WTC11 (cell line): ENCODE results near the gene ERCC5. TPM values are rescaled to one million over a fixed set of nuclear protein-coding genes. Genes with fewer than 3 reads are reported as not detected.

ENCODE experiments used
- ATAC-seq: fragments of 200-7000 bp; cut with Tn5 transposase; 2 replicates; pipeline ENCODE4 v1.10.0; 2021; ENCODE audit warnings: mild to moderate bottlenecking, moderate library complexity
- CTCF ChIA-PET: fragments of 300-600 bp; sonication (Branson Sonifier 250); formaldehyde crosslinking; loops from one replicate; lab custom pipeline; 2021; ENCODE audit warnings: antibody characterized with exemption; lab: Charles Lee
- POLR2A ChIA-PET: fragments of 350-600 bp; sonication (Branson Sonifier 250); formaldehyde crosslinking; loops from one replicate; lab custom pipeline; 2021; ENCODE audit warnings: antibody characterized with exemption; lab: Charles Lee
- DNase-seq: peaks from one replicate; pipeline ENCODE4 v3.0.0; 2021; ENCODE audit warnings: low spot score
- H3K27ac Mint-ChIP-seq: 2 replicates; pipeline ENCODE4 v1.8.0; 2021; ENCODE audit warnings: mixed read lengths
- H3K27me3 Mint-ChIP-seq: 2 replicates; pipeline ENCODE4 v1.8.0; 2021; ENCODE audit warnings: low read depth, mild to moderate bottlenecking, moderate library complexity, mixed read lengths
- H3K36me3 Mint-ChIP-seq: 2 replicates; pipeline ENCODE4 v1.8.0; 2021; ENCODE audit warnings: mixed read lengths
- H3K4me1 Mint-ChIP-seq: 2 replicates; pipeline ENCODE4 v1.8.0; 2022; ENCODE audit warnings: mixed read lengths
- H3K4me3 Mint-ChIP-seq: 2 replicates; pipeline ENCODE4 v1.8.0; 2021; ENCODE audit warnings: mild to moderate bottlenecking, moderate library complexity, mixed read lengths
- H3K9me3 Mint-ChIP-seq: 2 replicates; pipeline ENCODE4 v1.8.0; 2021; ENCODE audit warnings: mixed read lengths
- ATF1 ChIP-seq: sonication (generic); formaldehyde crosslinking; IDR thresholded peaks from 2 replicates; pipeline ENCODE4 v1.8.1; 2023; ENCODE audit warnings: mild to moderate bottlenecking, moderate library complexity, missing genetic modification reagents
- CREM ChIP-seq: sonication (generic); formaldehyde crosslinking; IDR thresholded peaks from 2 replicates; pipeline ENCODE4 v1.8.1; 2022; ENCODE audit warnings: mild to moderate bottlenecking, missing genetic modification reagents, moderate library complexity
- FOXP1 ChIP-seq: sonication (generic); formaldehyde crosslinking; IDR thresholded peaks from 2 replicates; pipeline ENCODE4 v1.8.0; 2022; ENCODE audit warnings: missing genetic modification reagents, mild to moderate bottlenecking, moderate library complexity, borderline replicate concordance
- GABPB1 ChIP-seq: sonication (generic); formaldehyde crosslinking; IDR thresholded peaks from 2 replicates; pipeline ENCODE4 v1.8.1; 2023; ENCODE audit warnings: mild to moderate bottlenecking, missing genetic modification reagents
- GTF2I ChIP-seq: fragments of 250-450 bp; sonication (Bioruptor Pico); conservative IDR thresholded peaks from 2 replicates; pipeline ENCODE4 v1.4.0; 2021; ENCODE audit warnings: mild to moderate bottlenecking
- HMGA2 ChIP-seq: fragments of 250-450 bp; sonication (Bioruptor Pico); IDR thresholded peaks from 2 replicates; pipeline ENCODE4 v1.4.0; 2021; ENCODE audit warnings: mild to moderate bottlenecking, moderate library complexity
- MXD4 ChIP-seq: fragments of 250-450 bp; sonication (Bioruptor Pico); IDR thresholded peaks from 2 replicates; pipeline ENCODE4 v1.8.0; 2021; ENCODE audit warnings: mild to moderate bottlenecking, moderate library complexity, borderline replicate concordance
- NR1H2 ChIP-seq: sonication (generic); formaldehyde crosslinking; IDR thresholded peaks from 2 replicates; pipeline ENCODE4 v1.9.0; 2021; ENCODE audit warnings: mild to moderate bottlenecking, moderate library complexity, missing genetic modification reagents
- NR3C1 ChIP-seq: sonication (generic); formaldehyde crosslinking; conservative IDR thresholded peaks from 2 replicates; pipeline ENCODE4 v1.8.1; 2023; ENCODE audit warnings: low read depth, mild to moderate bottlenecking, missing genetic modification reagents
- OVOL2 ChIP-seq: fragments of 250-450 bp; sonication (Bioruptor Pico); IDR thresholded peaks from 2 replicates; pipeline ENCODE4 v1.9.0; 2021; ENCODE audit warnings: mild to moderate bottlenecking, borderline replicate concordance
- SMAD4 ChIP-seq: sonication (generic); formaldehyde crosslinking; IDR thresholded peaks from 2 replicates; pipeline ENCODE4 v1.8.0; 2022; ENCODE audit warnings: mild to moderate bottlenecking, missing genetic modification reagents
- SP1 ChIP-seq: sonication (generic); formaldehyde crosslinking; conservative IDR thresholded peaks from 2 replicates; pipeline ENCODE4 v1.8.1; 2022; ENCODE audit warnings: missing genetic modification reagents
- ZNF263 ChIP-seq: sonication (generic); formaldehyde crosslinking; IDR thresholded peaks from 2 replicates; pipeline ENCODE4 v1.8.1; 2022; ENCODE audit warnings: low read depth, mild to moderate bottlenecking, moderate library complexity, missing genetic modification reagents
- ZNF317 ChIP-seq: sonication (generic); formaldehyde crosslinking; IDR thresholded peaks from 2 replicates; pipeline ENCODE4 v1.8.1; 2023; ENCODE audit warnings: low read depth, mild to moderate bottlenecking, moderate library complexity, missing genetic modification reagents, borderline replicate concordance
- ZNF396 ChIP-seq: fragments of 250-450 bp; sonication (Bioruptor Pico); IDR thresholded peaks from 2 replicates; pipeline ENCODE4 v1.8.0; 2021; ENCODE audit warnings: mild to moderate bottlenecking, moderate library complexity, borderline replicate concordance
- ZNF416 ChIP-seq: fragments of 250-450 bp; sonication (Bioruptor Pico); IDR thresholded peaks from 2 replicates; pipeline ENCODE4 v1.9.0; 2021; ENCODE audit warnings: mild to moderate bottlenecking, inconsistent platforms
- ZNF423 ChIP-seq: fragments of 250-450 bp; sonication (Bioruptor Pico); IDR thresholded peaks from 2 replicates; pipeline ENCODE4 v2.1.2; 2022; ENCODE audit warnings: mild to moderate bottlenecking, moderate library complexity
- total RNA-seq: library from RNA; stranded (reverse); gene quantifications from 3 replicates; pipeline ENCODE4 v1.2.3, GENCODE V29; 2021
- TF ChIP-seq, protein P1 (sequence below): fragments of 250-450 bp; sonication (Bioruptor Pico); IDR thresholded peaks from 2 replicates; pipeline ENCODE4 v1.8.0; 2021; ENCODE audit warnings: mild to moderate bottlenecking
- TF ChIP-seq, protein P2 (sequence below): sonication (generic); formaldehyde crosslinking; IDR thresholded peaks from 2 replicates; pipeline ENCODE4 v1.8.1; 2023; ENCODE audit warnings: mild to moderate bottlenecking, missing genetic modification reagents
- TF ChIP-seq, protein P3 (sequence below): sonication (generic); formaldehyde crosslinking; IDR thresholded peaks from 2 replicates; pipeline ENCODE4 v1.8.0; 2023; ENCODE audit warnings: mild to moderate bottlenecking, missing genetic modification reagents
- TF ChIP-seq, protein P4 (sequence below): sonication (generic); formaldehyde crosslinking; IDR thresholded peaks from 2 replicates; pipeline ENCODE4 v1.8.1; 2023; ENCODE audit warnings: mild to moderate bottlenecking, missing genetic modification reagents, moderate library complexity
- TF ChIP-seq, protein P5 (sequence below): sonication (generic); formaldehyde crosslinking; IDR thresholded peaks from 2 replicates; pipeline ENCODE4 v1.8.1; 2022; ENCODE audit warnings: mild to moderate bottlenecking, missing genetic modification reagents, moderate library complexity, borderline replicate concordance
- TF ChIP-seq, protein P6 (sequence below): sonication (generic); formaldehyde crosslinking; conservative IDR thresholded peaks from 2 replicates; pipeline ENCODE4 v1.8.1; 2022; ENCODE audit warnings: mild to moderate bottlenecking, missing genetic modification reagents
- TF ChIP-seq, protein P7 (sequence below): sonication (generic); formaldehyde crosslinking; IDR thresholded peaks from 2 replicates; pipeline ENCODE4 v1.8.1; 2022; ENCODE audit warnings: missing genetic modification reagents, borderline replicate concordance
- TF ChIP-seq, protein P8 (sequence below): sonication (generic); formaldehyde crosslinking; IDR thresholded peaks from 2 replicates; pipeline ENCODE4 v1.8.1; 2022; ENCODE audit warnings: mild to moderate bottlenecking, moderate library complexity, missing genetic modification reagents

The ERCC5 gene
- total RNA-seq, 1 experiment from 2014 or later: 26.5 TPM

DNA sequence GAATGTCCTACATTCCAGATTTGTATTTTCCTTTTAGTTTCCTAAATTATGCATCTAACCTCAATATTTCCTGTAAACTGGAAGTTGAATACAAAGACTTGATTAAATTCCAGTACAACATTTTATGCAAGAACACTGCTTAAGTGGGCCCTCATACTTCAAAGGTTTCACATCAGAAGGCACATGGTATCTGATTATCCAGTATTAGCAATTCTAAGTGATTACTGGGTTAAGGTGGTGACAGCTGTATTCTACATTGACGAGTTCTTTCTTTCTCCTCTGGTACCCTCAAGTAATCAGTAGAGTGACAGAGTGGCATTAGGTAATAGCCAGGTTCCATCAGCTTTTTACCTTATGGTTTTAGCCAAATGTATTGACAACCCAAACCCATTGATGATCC, 28.6 kb upstream of the ERCC5 start:
- ChIA-PET POLR2A (no interaction called here), CTCF (no interaction called here)
- H3K4me1 Mint-ChIP-seq: peaks cover 3% of the 10 kb centered on the region; the same call in 1 of the 2 replicates
- H3K4me3 Mint-ChIP-seq: no peak overlapping the region
- no peak for TF ChIP-seq GTF2I
- TF ChIP-seq, protein P1, sequence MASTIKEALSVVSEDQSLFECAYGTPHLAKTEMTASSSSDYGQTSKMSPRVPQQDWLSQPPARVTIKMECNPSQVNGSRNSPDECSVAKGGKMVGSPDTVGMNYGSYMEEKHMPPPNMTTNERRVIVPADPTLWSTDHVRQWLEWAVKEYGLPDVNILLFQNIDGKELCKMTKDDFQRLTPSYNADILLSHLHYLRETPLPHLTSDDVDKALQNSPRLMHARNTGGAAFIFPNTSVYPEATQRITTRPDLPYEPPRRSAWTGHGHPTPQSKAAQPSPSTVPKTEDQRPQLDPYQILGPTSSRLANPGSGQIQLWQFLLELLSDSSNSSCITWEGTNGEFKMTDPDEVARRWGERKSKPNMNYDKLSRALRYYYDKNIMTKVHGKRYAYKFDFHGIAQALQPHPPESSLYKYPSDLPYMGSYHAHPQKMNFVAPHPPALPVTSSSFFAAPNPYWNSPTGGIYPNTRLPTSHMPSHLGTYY (CRISPR knock-in tag): no peak
- no peak for TF ChIP-seq ZNF263 (CRISPR knock-in tag)
- TF ChIP-seq HMGA2 (CRISPR knock-in tag): no peak
- no peak for TF ChIP-seq FOXP1 (CRISPR knock-in tag)
- TF ChIP-seq, protein P2, sequence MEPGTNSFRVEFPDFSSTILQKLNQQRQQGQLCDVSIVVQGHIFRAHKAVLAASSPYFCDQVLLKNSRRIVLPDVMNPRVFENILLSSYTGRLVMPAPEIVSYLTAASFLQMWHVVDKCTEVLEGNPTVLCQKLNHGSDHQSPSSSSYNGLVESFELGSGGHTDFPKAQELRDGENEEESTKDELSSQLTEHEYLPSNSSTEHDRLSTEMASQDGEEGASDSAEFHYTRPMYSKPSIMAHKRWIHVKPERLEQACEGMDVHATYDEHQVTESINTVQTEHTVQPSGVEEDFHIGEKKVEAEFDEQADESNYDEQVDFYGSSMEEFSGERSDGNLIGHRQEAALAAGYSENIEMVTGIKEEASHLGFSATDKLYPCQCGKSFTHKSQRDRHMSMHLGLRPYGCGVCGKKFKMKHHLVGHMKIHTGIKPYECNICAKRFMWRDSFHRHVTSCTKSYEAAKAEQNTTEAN (CRISPR knock-in tag): no peak
- TF ChIP-seq SP1 (CRISPR knock-in tag): no peak
- TF ChIP-seq NR3C1: no peak
- TF ChIP-seq ATF1: no peak
- no peak for TF ChIP-seq MXD4 (CRISPR knock-in tag)
- TF ChIP-seq SMAD4 (CRISPR knock-in tag): no peak
- TF ChIP-seq ZNF423: no peak
- TF ChIP-seq OVOL2 (CRISPR knock-in tag): no peak
- TF ChIP-seq ZNF396 (CRISPR knock-in tag): no peak
- TF ChIP-seq CREM (CRISPR knock-in tag): no peak
- no peak for TF ChIP-seq ZNF317 (CRISPR knock-in tag)
- TF ChIP-seq, protein P3, sequence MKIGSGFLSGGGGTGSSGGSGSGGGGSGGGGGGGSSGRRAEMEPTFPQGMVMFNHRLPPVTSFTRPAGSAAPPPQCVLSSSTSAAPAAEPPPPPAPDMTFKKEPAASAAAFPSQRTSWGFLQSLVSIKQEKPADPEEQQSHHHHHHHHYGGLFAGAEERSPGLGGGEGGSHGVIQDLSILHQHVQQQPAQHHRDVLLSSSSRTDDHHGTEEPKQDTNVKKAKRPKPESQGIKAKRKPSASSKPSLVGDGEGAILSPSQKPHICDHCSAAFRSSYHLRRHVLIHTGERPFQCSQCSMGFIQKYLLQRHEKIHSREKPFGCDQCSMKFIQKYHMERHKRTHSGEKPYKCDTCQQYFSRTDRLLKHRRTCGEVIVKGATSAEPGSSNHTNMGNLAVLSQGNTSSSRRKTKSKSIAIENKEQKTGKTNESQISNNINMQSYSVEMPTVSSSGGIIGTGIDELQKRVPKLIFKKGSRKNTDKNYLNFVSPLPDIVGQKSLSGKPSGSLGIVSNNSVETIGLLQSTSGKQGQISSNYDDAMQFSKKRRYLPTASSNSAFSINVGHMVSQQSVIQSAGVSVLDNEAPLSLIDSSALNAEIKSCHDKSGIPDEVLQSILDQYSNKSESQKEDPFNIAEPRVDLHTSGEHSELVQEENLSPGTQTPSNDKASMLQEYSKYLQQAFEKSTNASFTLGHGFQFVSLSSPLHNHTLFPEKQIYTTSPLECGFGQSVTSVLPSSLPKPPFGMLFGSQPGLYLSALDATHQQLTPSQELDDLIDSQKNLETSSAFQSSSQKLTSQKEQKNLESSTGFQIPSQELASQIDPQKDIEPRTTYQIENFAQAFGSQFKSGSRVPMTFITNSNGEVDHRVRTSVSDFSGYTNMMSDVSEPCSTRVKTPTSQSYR: no peak
- no peak for TF ChIP-seq GABPB1 (CRISPR knock-in tag)
- no peak for TF ChIP-seq ZNF416
- ATAC-seq: no peak
- no peaks in the 10 kb centered on the region for H3K27me3 Mint-ChIP-seq
- H3K36me3 Mint-ChIP-seq: peaks cover 5% of the 10 kb centered on the region
- H3K9me3 Mint-ChIP-seq: no peaks in the 10 kb centered on the region
- DNase-seq: no peak
- H3K27ac Mint-ChIP-seq: no peak overlapping the region

DNA sequence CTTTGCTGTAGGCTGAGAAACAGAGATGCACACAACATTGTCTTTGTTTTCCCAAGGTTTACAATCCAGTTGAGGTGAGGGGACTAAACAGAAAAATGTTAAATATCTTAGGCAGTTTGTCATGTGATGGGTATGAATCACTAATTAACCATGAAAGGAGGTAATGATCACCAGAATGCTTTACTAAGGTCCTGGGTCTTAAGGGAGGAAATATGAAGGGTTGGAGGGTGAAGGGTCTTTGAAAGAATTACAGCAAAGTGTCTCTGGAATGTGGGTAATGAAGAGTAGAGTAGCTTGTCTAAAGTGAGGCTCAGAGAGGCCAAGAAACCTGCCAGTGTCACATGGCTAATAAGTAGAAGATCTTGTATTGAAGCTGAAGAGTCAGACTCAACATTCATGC, 27.9 kb upstream of the ERCC5 start:
- no peak overlapping the region for H3K27ac Mint-ChIP-seq

DNA sequence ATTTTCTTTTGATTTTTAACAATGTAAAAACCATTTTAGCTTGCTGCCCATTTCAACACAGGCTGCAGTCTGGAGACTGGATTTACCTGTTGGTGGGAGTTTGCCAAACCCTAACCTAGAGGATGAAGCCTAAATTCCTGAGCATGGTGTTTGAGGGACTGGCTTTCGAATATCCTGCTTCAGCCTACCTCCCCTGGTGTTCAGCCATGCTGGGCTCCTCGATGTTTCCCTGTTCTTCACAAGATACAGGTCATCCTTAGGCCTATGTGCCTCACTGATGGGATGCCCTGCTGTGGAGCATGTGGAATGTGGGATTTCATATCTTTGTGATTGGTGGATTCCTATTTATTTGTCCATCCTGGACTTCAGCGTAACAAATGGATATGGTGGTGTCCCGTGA, 20.4 kb upstream of the ERCC5 start:
- H3K4me1 Mint-ChIP-seq: peaks cover 11% of the 10 kb centered on the region
- H3K27ac Mint-ChIP-seq: peak overlapping the region; percentile 77
- DNase-seq: no peak
- no peak overlapping the region for H3K4me3 Mint-ChIP-seq
- ATAC-seq: peak; percentile 83
- H3K27me3 Mint-ChIP-seq: no peaks in the 10 kb centered on the region
- CTCF ChIA-PET: interaction anchor here (0.7 kb wide), 1 partner anchor 25 kb away, joined by 3 read pairs; no protein-coding TSS in a partner anchor
- POLR2A ChIA-PET: interaction anchor here (1.0 kb wide), 1 partner anchor 233 kb away, joined by 3 read pairs; no protein-coding TSS in a partner anchor
- no peaks in the 10 kb centered on the region for H3K9me3 Mint-ChIP-seq
- H3K36me3 Mint-ChIP-seq: peaks cover 15% of the 10 kb centered on the region
- no peak for TF ChIP-seq FOXP1 (CRISPR knock-in tag)
- TF ChIP-seq, protein P4, sequence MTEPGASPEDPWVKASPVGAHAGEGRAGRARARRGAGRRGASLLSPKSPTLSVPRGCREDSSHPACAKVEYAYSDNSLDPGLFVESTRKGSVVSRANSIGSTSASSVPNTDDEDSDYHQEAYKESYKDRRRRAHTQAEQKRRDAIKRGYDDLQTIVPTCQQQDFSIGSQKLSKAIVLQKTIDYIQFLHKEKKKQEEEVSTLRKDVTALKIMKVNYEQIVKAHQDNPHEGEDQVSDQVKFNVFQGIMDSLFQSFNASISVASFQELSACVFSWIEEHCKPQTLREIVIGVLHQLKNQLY (CRISPR knock-in tag): no peak
- TF ChIP-seq, protein P5, sequence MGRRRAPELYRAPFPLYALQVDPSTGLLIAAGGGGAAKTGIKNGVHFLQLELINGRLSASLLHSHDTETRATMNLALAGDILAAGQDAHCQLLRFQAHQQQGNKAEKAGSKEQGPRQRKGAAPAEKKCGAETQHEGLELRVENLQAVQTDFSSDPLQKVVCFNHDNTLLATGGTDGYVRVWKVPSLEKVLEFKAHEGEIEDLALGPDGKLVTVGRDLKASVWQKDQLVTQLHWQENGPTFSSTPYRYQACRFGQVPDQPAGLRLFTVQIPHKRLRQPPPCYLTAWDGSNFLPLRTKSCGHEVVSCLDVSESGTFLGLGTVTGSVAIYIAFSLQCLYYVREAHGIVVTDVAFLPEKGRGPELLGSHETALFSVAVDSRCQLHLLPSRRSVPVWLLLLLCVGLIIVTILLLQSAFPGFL (CRISPR knock-in tag): no peak
- TF ChIP-seq, protein P6, sequence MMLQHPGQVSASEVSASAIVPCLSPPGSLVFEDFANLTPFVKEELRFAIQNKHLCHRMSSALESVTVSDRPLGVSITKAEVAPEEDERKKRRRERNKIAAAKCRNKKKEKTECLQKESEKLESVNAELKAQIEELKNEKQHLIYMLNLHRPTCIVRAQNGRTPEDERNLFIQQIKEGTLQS (CRISPR knock-in tag): no peak
- TF ChIP-seq, protein P7, sequence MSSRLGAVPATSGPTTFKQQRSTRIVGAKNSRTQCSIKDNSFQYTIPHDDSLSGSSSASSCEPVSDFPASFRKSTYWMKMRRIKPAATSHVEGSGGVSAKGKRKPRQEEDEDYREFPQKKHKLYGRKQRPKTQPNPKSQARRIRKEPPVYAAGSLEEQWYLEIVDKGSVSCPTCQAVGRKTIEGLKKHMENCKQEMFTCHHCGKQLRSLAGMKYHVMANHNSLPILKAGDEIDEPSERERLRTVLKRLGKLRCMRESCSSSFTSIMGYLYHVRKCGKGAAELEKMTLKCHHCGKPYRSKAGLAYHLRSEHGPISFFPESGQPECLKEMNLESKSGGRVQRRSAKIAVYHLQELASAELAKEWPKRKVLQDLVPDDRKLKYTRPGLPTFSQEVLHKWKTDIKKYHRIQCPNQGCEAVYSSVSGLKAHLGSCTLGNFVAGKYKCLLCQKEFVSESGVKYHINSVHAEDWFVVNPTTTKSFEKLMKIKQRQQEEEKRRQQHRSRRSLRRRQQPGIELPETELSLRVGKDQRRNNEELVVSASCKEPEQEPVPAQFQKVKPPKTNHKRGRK (CRISPR knock-in tag): no peak
- TF ChIP-seq, protein P8, sequence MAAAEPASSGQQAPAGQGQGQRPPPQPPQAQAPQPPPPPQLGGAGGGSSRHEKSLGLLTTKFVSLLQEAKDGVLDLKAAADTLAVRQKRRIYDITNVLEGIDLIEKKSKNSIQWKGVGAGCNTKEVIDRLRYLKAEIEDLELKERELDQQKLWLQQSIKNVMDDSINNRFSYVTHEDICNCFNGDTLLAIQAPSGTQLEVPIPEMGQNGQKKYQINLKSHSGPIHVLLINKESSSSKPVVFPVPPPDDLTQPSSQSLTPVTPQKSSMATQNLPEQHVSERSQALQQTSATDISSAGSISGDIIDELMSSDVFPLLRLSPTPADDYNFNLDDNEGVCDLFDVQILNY (CRISPR knock-in tag): no peak

More for the DNA sequence above, 27.9 kb upstream of the ERCC5 start:
- H3K4me3 Mint-ChIP-seq: no peak overlapping the region
- TF ChIP-seq NR1H2: no peak
- no peak for ATAC-seq
- no peaks in the 10 kb centered on the region for H3K4me1 Mint-ChIP-seq
- DNase-seq: no peak
- no peaks in the 10 kb centered on the region for H3K9me3 Mint-ChIP-seq
- no peaks in the 10 kb centered on the region for H3K27me3 Mint-ChIP-seq
- ChIA-PET POLR2A (no interaction called here), CTCF (no interaction called here)
- H3K36me3 Mint-ChIP-seq: peaks cover 11% of the 10 kb centered on the region
